ENCODE results near the gene GRM3.

Gene GRM3

DNA sequence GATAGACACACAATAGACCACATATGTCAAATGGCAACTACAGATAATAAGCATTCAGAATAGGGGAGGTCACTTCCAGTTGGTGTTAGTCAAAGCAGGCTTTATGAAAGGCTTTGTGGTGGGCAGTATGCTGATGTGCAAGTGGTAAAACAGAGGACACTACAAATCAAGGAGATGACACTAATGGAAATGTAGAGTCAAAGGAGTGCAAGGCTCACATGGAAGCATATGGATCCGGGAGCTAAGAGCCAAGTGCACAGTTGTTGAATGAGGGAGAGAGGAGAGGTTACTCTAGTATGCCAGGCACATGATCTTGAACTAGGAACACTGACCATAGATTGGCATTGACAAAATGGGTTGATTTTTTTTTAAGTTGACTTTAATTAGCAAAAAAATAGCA, 62.7 kb downstream of the GRM3 start:
- DNase-seq: no peak

DNA sequence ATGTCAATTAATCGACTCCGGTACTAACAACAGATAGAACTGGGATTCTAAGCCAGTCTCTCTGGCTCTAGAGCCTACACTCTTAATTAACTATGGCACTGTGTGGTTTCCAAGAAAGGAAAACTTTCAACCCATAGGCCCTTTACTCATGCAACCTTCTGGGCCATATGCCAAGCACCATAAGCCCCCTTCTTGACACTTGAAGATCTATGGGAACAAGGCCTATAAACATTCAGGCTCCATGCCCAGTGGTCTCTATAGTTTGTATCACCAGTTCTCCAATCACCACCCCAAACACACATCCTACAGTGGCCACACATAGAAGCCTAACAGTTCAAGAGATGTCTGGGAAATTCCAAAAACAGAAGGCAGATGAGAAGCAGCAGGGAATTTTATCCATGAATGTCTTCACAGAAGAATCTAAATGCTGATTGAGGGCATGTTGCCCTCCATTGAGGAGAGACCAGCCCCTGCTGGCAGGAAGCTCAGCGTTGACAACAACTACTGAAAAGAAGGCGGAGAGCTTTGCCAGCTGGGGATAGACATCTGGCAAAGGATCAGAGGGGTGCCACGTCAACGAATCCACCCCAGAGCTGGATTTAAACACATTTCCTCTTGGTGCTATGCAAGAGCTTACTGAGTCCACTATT, 64.4 kb downstream of the GRM3 start:
- DNase-seq: no peak

- DNase-seq: no peak
Observed at GRCh38 chr7:86720306-86720705, 76.6 kb downstream of the GRM3 start.

DNA sequence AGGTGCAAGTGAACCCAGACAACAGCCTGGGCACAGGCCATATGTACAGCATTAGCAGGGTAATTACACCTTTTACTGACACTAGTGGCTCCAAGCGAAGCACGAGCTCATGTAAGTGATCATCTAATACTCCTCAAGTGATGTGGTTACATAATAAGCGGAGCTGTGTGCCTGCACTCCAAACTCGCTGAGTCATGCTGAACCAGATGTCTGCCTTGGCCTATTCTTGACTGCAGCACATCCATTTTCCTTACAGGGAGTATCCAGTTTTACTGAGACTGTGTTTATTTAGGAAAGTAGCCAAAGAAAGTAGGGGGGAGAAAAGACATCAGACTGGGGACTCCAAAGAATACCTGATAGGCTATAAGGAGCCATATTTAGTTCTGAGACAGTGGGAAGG, 90.1 kb downstream of the GRM3 start:
- DNase-seq: no peak

- no peak for DNase-seq
Observed at GRCh38 chr7:86745013-86745745, 101.5 kb downstream of the GRM3 start.

GRCh38 chr7:86747698-86748097, 104.0 kb downstream of the GRM3 start:
- no peak for DNase-seq

GRCh38 chr7:86748201-86748600, 104.5 kb downstream of the GRM3 start:
- DNase-seq: no peak

DNA sequence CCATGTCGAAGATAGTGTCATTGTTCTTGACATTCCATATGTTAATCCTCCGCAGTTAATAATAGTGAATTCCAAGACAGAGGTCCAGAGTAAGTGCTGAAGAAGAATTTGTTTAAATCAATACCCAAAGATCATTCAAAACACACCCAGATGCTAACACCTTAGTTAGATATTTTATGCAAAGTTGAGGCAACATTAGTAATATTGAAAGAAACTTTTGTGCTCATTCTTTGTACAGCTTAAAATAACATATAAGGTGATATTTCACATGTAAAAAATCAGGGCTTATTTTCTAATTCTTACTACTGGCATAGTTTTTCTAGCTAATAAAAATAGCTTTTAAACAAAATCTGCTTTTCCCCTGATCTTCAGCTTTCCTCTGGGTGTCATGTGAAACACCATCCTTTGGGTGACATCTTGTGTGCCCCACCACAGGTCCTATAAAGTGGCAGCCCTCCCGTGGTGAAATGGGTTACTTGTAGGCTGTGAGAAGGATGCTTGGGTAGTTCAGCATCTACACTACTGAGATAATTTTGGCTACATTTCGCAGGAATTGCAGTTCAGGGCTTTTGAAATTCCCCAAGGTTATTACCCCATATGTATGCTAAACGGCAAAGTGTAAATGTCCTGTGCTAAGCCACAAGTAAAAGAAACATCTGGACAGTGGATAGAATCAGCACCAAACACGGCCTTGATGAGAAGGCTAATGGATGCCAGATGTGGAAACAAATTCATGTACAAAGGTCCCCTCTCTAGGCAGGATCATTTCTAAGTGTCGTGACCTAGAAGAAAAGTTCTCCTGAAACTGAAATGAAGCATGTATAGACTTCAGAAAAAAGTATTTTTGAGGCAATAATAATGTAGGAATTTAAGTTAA, 105.4 kb downstream of the GRM3 start:
- no peak for DNase-seq

DNA sequence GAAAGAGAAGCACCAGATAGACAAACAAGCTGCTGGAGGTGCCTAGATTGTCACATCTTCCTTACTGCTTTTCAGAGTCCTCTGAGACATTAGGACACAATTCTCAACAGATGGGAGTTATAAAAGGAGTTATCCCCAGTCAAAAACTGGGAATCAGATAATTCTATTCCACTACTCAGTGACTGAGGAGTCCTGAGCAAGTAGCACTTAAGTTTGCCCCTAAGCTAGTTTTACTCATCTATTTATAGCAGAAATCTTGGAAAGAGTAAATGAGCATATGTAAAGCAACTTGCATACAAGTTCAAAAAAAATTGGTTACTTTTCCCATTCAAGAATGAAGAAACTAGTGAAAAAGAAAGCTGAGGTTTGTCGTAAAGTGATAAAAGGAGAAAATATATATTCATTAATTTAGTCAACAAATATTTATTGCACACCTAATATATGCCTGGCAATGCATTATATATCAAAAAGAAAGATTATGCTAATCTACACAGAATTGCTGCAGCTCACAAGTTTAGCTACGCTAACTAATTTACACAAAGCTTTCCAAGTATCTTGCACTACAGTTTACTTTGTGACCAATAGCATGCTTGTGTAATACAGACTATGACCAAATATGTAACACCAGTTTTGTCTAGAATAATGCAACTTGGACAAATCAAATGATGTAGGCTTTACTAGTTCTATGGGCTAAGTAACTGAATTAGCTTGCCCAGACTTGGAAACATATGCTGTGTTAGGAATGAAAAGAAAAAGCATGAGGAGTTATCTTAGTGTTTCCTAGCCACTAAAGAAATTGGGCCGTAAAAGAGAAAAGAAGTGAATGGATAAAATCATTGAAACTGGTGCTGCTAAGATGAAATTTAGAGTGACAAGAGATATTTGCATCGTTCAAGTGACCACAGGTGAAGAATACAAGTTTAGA, 106.3 kb downstream of the GRM3 start:
- DNase-seq: no peak

DNA sequence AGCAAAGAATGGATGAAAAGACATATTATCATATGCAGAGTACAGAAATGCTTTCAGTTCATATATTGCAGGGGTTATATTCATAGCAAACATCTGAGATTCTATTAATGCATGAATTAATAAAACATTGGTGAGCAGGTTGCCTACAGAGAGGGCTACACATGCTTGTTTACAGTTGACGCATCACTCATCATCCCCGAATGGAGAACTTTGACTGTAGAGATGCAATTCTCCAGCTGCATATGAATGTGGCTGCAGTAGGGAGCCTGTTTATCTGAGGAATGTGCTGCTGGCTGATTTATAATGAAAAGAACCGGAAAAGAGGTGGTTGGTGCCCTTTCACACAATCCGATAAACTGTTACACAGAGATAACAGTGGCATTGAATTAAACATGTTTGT, 116.5 kb downstream of the GRM3 start:
- no peak for DNase-seq

DNA sequence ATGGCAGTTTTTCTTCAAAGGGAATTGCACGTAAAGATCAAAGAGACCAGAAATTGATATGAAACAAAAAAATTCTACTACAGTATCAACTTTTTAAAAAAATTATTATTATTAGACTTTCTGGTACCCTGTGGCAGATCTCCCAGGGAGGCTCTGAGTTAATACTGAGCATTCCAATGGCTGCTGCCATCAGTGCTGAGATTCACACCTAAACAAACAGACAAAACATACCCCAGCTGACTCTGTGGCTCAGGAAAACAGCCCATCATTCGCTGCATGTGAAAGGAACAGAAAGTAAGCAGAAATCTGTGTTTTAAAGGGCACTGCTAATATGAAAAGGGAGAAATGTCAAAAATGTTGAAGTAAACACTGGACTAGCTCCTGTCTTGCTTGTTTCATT, 118.4 kb downstream of the GRM3 start:
- no peak for DNase-seq

- no peak for DNase-seq
Observed at GRCh38 chr7:86765931-86766330, 122.2 kb downstream of the GRM3 start.

- no peak for DNase-seq
Observed at GRCh38 chr7:86768394-86768793, 124.7 kb downstream of the GRM3 start.

- no peak for DNase-seq
Observed at GRCh38 chr7:86768967-86769760, 125.5 kb downstream of the GRM3 start.

DNA sequence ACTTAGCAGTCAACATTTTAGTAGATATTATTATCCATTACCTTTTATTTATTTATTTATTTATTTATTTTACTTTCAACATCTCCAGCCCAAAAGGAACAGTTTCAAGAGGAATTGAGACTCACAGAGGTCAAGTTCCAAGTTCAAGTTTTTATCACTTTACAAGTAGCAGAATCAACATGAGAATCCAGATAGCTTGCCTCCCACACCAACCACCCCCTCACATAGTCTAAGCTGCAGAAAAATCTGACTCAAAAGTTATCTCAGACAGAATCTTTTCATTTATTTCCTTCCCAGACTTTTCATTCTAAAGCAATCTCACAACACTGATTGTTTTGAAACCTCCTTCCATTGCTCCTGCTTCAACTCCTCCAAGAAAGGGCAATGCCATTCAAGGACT, 129.6 kb downstream of the GRM3 start:
- no peak for DNase-seq

GRCh38 chr7:86775203-86775602, 131.5 kb downstream of the GRM3 start:
- DNase-seq: no peak

DNA sequence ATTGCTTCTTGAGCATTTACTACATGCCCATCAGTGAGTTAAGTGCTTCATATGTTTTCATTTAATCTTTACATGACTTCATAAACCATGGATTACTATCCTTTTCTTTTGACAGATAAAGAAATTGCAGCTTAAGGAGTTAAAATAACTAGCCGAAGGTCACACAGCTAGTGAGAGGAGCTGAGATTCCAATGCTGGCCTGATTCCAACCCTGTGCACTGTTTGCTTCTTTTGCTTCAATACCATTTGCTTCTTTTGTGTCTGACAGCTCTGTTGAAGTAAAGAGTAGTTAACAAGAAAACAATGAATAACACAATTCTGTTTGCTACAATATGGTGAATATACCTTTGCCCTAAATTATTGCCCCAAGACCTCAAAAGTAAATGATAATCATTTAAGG, 132.4 kb downstream of the GRM3 start:
- no peak for DNase-seq

DNA sequence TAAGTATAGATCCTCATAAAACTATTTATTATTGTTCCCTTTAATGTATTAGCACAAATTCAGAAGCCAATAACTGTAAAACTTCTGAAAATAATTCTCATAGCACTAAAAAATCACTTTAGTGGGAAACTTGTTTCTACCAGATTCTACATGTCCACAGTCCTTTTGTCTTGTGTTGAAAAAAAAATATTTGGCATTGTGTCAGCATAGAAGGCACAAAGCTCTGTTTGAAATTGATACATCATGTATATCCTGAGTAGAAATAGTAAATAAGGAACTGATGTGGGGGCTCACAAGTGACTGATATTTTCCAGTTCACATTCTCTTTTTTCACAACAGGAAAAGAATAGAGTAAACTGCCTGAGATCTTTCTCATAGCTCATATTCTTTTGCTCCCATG, 134.6 kb downstream of the GRM3 start:
- no peak for DNase-seq

- DNase-seq: no peak
Observed at GRCh38 chr7:86784765-86785164, 141.1 kb downstream of the GRM3 start.

DNA sequence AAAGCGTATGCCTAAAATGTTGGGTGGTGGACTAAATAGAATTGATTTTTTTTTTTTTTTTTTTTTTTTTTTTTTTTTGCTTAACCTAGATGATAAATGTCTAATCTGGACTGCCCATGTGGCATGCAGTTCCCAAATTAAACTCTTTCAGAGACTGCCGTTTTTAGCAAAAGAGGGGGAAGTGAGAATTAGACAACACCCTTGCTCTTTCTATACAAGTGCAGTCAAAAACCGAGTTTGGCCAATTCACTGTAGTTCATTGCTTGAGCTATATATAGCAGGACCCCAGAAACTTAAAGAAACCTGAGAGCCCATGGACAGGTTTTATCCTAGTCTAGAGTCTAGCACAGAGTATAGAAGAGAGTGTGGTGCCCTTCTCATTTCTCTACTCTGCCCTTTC, 141.9 kb downstream of the GRM3 start:
- no peak for DNase-seq

GRCh38 chr7:86786376-86786775, 142.7 kb downstream of the GRM3 start:
- no peak for DNase-seq

DNA sequence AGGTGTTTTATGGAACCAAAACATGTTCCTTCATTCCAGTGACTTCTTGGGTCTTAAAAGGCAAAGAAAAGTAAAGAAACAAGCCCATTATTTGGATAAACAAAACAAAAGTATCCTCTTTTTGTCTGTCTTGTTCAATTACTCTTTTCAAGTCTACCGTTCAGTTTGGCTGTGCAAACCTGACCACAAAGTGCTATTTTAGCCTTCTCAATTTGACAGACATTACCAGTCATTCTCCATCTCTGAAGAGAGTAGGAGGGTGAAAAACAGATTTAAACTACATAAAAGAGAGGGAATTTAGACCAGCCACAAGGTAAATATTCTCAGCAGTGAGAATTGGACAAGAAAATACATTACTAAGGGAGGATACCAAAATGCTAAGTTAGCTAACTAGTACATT, 145.2 kb downstream of the GRM3 start:
- DNase-seq: no peak
